ENCODE data around the gene CXCL11.

Gene CXCL11

DNA sequence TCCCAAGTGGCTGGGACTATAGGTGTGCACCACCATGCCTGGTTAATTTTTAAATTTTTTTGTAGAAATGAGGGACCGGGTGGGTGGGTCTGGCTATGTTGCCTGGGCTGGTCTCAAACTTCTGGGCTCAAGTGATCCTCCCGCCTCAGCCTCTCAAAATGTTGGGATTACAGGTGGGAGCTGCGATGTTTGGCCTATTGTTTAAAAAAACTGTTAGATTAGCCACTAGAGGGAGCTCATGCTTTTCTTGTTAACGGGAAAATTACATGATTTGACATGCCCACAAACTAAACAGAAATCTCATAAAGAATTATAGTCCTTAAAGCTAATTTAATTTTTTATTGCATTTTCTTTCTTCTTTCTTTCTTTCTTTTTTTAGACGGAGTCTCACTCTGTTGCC, 40.1 kb downstream of the CXCL11 start:
- Histone ChIP-seq H3K36me3 (ENCODE audit: insufficient read depth) (no peaks in the 10 kb centered on the region), H3K4me3 (IDR thresholded peaks at IDR 0.05; ENCODE audit: insufficient read depth, low read depth, low read length) (no peak overlapping the region), H3K79me2 (ENCODE audit: insufficient read depth, low read depth) (no peaks in the 10 kb centered on the region; the same call in 1 of the 2 replicates), H4K20me1 (ENCODE audit: insufficient read depth) (no peaks in the 10 kb centered on the region), H2AFZ (ENCODE audit: low read depth) (no peak overlapping the region), H3K9ac (no peak overlapping the region), H3K27ac (no peak overlapping the region), H3K4me1 (ENCODE audit: low read depth, poor library complexity, severe bottlenecking) (no peaks in the 10 kb centered on the region), H3K4me2 (no peak overlapping the region), H3K27me3 (ENCODE audit: insufficient read depth, low read depth) (no peaks in the 10 kb centered on the region)
- TF ChIP-seq, protein P1, sequence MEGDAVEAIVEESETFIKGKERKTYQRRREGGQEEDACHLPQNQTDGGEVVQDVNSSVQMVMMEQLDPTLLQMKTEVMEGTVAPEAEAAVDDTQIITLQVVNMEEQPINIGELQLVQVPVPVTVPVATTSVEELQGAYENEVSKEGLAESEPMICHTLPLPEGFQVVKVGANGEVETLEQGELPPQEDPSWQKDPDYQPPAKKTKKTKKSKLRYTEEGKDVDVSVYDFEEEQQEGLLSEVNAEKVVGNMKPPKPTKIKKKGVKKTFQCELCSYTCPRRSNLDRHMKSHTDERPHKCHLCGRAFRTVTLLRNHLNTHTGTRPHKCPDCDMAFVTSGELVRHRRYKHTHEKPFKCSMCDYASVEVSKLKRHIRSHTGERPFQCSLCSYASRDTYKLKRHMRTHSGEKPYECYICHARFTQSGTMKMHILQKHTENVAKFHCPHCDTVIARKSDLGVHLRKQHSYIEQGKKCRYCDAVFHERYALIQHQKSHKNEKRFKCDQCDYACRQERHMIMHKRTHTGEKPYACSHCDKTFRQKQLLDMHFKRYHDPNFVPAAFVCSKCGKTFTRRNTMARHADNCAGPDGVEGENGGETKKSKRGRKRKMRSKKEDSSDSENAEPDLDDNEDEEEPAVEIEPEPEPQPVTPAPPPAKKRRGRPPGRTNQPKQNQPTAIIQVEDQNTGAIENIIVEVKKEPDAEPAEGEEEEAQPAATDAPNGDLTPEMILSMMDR (conservative IDR thresholded peaks at IDR 0.05; ENCODE audit: low read depth, low read length): peak; percentile 75

DNA sequence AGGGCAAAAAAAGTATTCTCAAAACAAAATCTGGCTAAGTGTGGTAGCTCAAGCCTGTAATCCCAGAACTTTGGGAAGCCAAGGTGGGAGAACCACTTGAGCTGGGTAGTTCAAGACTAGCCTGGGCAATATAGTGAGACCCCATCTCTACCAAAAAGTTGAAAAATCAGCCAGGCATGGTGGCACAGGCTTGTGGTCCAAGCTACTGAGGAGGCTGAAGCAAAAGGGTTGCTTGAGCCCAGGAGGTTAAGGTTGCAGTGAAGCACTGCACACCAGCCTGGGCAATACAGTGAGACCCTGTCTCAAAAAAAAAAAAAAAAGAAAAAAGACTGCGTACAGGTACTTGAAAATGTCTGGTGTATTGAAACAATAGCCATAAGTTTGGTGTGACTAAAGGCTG, 43.4 kb downstream of the CXCL11 start:
- Histone ChIP-seq H3K4me3 (IDR thresholded peaks at IDR 0.05; ENCODE audit: insufficient read depth, low read depth, low read length) (no peak overlapping the region), H3K4me2 (no peak overlapping the region), H3K4me1 (ENCODE audit: low read depth, poor library complexity, severe bottlenecking) (peaks cover 22% of the 10 kb centered on the region), H3K36me3 (ENCODE audit: insufficient read depth) (no peaks in the 10 kb centered on the region), H4K20me1 (ENCODE audit: insufficient read depth) (0 out of 2 replicates have a peak, but pooled peaks cover 3% of the 10 kb centered on the region), H3K27me3 (ENCODE audit: insufficient read depth, low read depth) (no peaks in the 10 kb centered on the region), H3K27ac (no peak overlapping the region), H3K79me2 (ENCODE audit: insufficient read depth, low read depth) (peaks cover 32% of the 10 kb centered on the region), H3K9ac (no peak overlapping the region), H2AFZ (ENCODE audit: low read depth) (no peak overlapping the region)
- TF ChIP-seq, protein P1 (conservative IDR thresholded peaks at IDR 0.05; ENCODE audit: low read depth, low read length): no peak

DNA sequence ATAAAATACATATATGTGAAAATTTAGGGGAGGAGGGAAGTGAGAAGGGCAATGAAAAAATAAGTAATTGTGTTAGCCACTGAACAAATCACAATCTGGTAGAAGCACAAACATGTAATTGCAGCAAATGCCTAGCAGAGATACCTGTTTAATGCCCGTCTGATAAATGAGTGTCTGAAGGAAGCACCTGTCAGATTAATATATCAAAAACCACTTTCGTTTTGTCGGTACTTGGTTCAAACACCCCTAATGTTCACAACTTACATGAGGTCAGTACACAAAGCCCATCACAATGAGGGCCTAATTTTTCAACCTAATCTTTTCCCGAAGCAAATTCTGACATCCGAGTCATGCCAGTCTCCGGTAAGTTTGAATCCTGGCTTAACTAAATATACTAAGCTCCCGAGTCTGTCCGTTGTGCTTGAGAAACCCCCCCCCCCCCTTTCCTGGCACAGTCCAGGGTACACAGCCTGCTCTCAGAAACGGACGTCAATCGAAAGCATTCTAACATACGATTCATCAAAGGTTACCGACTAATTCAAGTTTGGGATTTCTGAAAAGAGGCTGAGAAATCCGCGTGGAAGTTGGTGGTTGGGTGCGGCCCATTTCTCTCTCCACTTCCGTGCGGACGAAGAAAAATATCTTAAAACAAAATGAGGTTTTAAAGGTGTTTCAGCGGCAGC, 45.9 kb downstream of the CXCL11 start:
- TF ChIP-seq, protein P1 (conservative IDR thresholded peaks at IDR 0.05; ENCODE audit: low read depth, low read length): no peak
- Histone ChIP-seq H3K36me3 (ENCODE audit: insufficient read depth) (no peaks in the 10 kb centered on the region), H3K27ac (peak overlapping the region; percentile 49), H3K4me3 (IDR thresholded peaks at IDR 0.05; ENCODE audit: insufficient read depth, low read depth, low read length) (peak overlapping the region; percentile 96), H4K20me1 (ENCODE audit: insufficient read depth) (peaks cover 10% of the 10 kb centered on the region; the same call in 1 of the 2 replicates), H3K4me2 (peak overlapping the region; percentile 97), H3K9ac (peak overlapping the region; percentile 77), H3K4me1 (ENCODE audit: low read depth, poor library complexity, severe bottlenecking) (peaks cover 22% of the 10 kb centered on the region), H3K27me3 (ENCODE audit: insufficient read depth, low read depth) (no peaks in the 10 kb centered on the region), H2AFZ (ENCODE audit: low read depth) (peak overlapping the region; percentile 93), H3K79me2 (ENCODE audit: insufficient read depth, low read depth) (peaks cover 57% of the 10 kb centered on the region)

DNA sequence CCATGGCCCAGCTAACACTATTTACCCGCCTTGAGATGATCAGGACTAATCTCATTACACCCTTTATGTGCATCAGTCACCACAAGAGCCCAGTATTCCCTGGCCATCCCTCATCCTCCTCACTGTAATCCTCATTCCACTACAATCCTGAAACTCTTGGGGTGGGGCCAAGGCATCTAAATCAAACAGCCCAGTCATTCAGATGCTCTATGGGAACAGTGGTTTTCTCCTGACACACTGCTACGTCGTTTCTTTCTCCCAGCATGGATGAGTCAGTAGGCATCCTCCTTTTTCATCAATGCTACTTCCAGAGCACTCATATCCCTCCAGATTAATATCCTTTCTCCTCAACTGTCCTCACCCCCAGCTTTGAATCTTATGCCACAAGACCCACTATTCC, 50.8 kb downstream of the CXCL11 start:
- H2AFZ ChIP-seq (ENCODE audit: low read depth): no peak overlapping the region
- H3K4me2 ChIP-seq: no peak overlapping the region
- H3K36me3 ChIP-seq (ENCODE audit: insufficient read depth): peaks cover 8% of the 10 kb centered on the region; the same call in 1 of the 2 replicates
- peaks cover 10% of the 10 kb centered on the region; the same call in 1 of the 2 replicates for H4K20me1 ChIP-seq (ENCODE audit: insufficient read depth)
- H3K27ac ChIP-seq: no peak overlapping the region
- H3K79me2 ChIP-seq (ENCODE audit: insufficient read depth, low read depth): peaks cover 59% of the 10 kb centered on the region
- TF ChIP-seq, protein P1 (conservative IDR thresholded peaks at IDR 0.05; ENCODE audit: low read depth, low read length): no peak
- H3K4me3 ChIP-seq (IDR thresholded peaks at IDR 0.05; ENCODE audit: insufficient read depth, low read depth, low read length): no peak overlapping the region
- H3K27me3 ChIP-seq (ENCODE audit: insufficient read depth, low read depth): no peaks in the 10 kb centered on the region
- peaks cover 22% of the 10 kb centered on the region for H3K4me1 ChIP-seq (ENCODE audit: low read depth, poor library complexity, severe bottlenecking)
- no peak overlapping the region for H3K9ac ChIP-seq
